RWPE2 (cell line): ENCODE data around the gene MFSD2A.

Source experiments
- ATAC-seq: fragments of 200-7000 bp; cut with Tn5 transposase; 3 replicates; pipeline ENCODE4 v1.9.1; 2021; ENCODE audit warnings: low read depth
- DNase-seq: peaks from one replicate; pipeline ENCODE4 v3.0.0-alpha.2; 2020; ENCODE audit warnings: low spot score
- H3K27ac ChIP-seq: fragments of 450-650 bp; 2 replicates; pipeline ENCODE4 v1.5.1; 2017; ENCODE audit warnings: mild to moderate bottlenecking; ENCODE audit not compliant: poor library complexity, severe bottlenecking
- H3K27me3 ChIP-seq: fragments of 250-450 bp; sonication (Bioruptor Pico); 2 replicates; pipeline ENCODE4 v1.5.1; 2021; ENCODE audit warnings: mild to moderate bottlenecking, moderate library complexity; ENCODE audit not compliant: insufficient read depth, poor library complexity, severe bottlenecking
- H3K36me3 ChIP-seq: fragments of 250-450 bp; sonication (Bioruptor Pico); 2 replicates; pipeline ENCODE4 v1.5.1; 2020; ENCODE audit warnings: low read depth, mild to moderate bottlenecking, moderate library complexity
- H3K4me1 ChIP-seq: fragments of 250-450 bp; sonication (Bioruptor Pico); 2 replicates; pipeline ENCODE4 v1.5.1; 2021; ENCODE audit warnings: mild to moderate bottlenecking, moderate library complexity; ENCODE audit not compliant: insufficient read depth, poor library complexity, severe bottlenecking
- H3K4me3 ChIP-seq: fragments of 250-450 bp; sonication (Bioruptor Pico); 2 replicates; pipeline ENCODE4 v1.5.1; 2021; ENCODE audit warnings: mild to moderate bottlenecking, moderate library complexity; ENCODE audit not compliant: severe bottlenecking
- H3K9me3 ChIP-seq: fragments of 250-450 bp; sonication (Bioruptor Pico); 2 replicates; pipeline ENCODE4 v1.5.1; 2021; ENCODE audit warnings: mild to moderate bottlenecking, moderate library complexity; ENCODE audit not compliant: severe bottlenecking
- CTCF ChIP-seq: fragments of 450-650 bp; IDR thresholded peaks from one replicate; pipeline ENCODE4 v1.5.1; 2017; ENCODE audit warnings: mild to moderate bottlenecking, moderate library complexity; ENCODE audit not compliant: poor library complexity, severe bottlenecking

The MFSD2A gene

DNA sequence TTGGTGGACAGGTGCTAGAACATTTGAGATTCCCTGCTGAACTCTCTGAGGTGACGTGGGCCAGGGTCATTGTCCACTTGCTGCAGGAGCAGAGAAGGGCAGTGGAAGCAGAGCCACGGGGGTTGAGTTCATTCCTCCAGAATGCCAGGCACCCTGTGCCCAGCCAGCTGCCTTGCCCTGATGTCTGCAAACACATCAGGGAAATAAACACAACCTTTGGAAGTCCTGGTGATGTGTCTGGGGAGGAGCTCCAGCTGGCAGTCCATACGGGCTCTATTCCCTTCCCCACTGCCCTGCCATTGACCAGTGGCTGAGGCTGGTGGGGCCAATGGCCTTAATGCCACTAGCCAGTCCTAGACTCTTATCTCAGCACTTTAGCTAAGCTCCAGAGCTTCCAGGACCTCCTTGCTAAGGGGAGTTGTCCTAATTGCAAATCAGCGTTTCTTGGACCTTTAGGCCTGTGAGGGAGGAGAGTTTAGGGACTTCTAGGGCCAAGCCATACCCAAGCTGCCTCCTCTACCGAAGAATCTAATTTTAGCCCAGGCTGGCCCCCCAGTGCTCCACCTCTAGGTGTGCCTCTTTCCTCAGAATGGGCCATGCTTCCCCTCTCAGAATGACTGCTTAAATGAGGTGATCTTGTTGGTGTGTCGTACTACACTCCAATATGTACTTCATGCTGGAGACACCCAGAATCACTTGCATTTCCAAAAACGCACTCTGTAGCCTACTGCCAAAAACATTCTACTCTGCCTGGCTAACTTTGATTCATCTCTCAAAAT lies 25.9 kb upstream of the MFSD2A start:
- Histone ChIP-seq H3K4me3 (no peak overlapping the region), H3K4me1 (peaks cover 16% of the 10 kb centered on the region), H3K27me3 (no peaks in the 10 kb centered on the region), H3K36me3 (no peaks in the 10 kb centered on the region), H3K27ac (no peak overlapping the region), H3K9me3 (no peaks in the 10 kb centered on the region)
- ATAC-seq (no peak), DNase-seq (no peak)
- TF ChIP-seq CTCF: no peak

- TF ChIP-seq CTCF: no peak
- no peaks in the 10 kb centered on the region for H3K27me3 ChIP-seq
- ATAC-seq (peak; percentile 94), DNase-seq (peak; percentile 96)
- H3K4me1 ChIP-seq: peaks cover 14% of the 10 kb centered on the region
- no peaks in the 10 kb centered on the region for H3K9me3 ChIP-seq
- no peak overlapping the region for H3K4me3 ChIP-seq
- H3K36me3 ChIP-seq: no peaks in the 10 kb centered on the region
- H3K27ac ChIP-seq: peak overlapping the region; percentile 94
Measured at GRCh38 chr1:39933956-39934941, 20.7 kb upstream of the MFSD2A start.

DNA sequence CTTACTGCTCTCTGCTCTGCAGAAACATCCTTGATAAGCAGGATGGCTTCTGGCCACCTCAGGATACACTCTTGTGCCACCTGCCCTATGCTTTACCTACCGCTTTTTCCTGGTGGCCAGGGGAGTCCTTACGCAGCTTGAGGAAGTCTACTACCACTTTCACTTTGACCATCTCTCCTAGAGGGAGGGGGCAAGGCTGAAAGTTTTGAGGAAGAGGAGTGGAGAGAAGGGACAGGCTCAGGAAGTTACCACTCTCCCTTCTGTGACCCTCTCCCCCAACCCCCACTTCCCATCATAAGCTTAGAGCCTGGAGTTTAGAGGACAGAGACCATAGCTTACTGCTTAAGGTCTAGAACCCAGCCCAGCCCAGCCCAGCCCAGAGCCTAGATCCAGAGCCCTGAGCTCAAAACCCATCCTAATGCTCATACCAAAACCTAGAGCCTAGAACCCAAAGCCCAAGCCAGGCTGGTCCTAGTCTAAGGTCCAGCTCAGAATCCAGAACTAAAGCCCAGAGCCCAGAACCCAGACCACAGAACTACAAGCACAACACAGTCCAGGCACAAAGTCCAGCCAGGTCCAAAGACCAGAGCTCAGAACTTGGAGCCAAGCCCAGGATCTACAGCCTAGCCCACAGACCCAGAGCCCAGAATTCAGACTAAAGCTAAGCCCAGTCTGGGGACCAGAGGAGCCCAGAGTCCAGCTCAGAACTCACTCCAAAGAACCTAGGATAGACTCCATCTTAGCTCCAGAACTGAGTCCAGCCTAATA lies 18.0 kb upstream of the MFSD2A start:
- Histone ChIP-seq H3K27ac (no peak overlapping the region), H3K27me3 (no peaks in the 10 kb centered on the region), H3K4me3 (no peak overlapping the region), H3K36me3 (no peaks in the 10 kb centered on the region), H3K9me3 (no peaks in the 10 kb centered on the region), H3K4me1 (peaks cover 14% of the 10 kb centered on the region)
- DNase-seq (no peak), ATAC-seq (no peak)
- no peak for TF ChIP-seq CTCF

GRCh38 chr1:39938856-39939255 lies 16.1 kb upstream of the MFSD2A start:
- Histone ChIP-seq H3K27me3 (no peaks in the 10 kb centered on the region), H3K4me3 (no peak overlapping the region), H3K9me3 (no peaks in the 10 kb centered on the region), H3K36me3 (no peaks in the 10 kb centered on the region), H3K4me1 (peaks cover 20% of the 10 kb centered on the region), H3K27ac (no peak overlapping the region)
- ATAC-seq: no peak
- TF ChIP-seq CTCF: no peak
- DNase-seq: no peak
